Measurements from ENCODE around the gene ADAMTSL3. TPM values are rescaled to one million over a fixed set of nuclear protein-coding genes. Genes with fewer than 3 reads are reported as not detected.

ADAMTSL3 gene, protein sequence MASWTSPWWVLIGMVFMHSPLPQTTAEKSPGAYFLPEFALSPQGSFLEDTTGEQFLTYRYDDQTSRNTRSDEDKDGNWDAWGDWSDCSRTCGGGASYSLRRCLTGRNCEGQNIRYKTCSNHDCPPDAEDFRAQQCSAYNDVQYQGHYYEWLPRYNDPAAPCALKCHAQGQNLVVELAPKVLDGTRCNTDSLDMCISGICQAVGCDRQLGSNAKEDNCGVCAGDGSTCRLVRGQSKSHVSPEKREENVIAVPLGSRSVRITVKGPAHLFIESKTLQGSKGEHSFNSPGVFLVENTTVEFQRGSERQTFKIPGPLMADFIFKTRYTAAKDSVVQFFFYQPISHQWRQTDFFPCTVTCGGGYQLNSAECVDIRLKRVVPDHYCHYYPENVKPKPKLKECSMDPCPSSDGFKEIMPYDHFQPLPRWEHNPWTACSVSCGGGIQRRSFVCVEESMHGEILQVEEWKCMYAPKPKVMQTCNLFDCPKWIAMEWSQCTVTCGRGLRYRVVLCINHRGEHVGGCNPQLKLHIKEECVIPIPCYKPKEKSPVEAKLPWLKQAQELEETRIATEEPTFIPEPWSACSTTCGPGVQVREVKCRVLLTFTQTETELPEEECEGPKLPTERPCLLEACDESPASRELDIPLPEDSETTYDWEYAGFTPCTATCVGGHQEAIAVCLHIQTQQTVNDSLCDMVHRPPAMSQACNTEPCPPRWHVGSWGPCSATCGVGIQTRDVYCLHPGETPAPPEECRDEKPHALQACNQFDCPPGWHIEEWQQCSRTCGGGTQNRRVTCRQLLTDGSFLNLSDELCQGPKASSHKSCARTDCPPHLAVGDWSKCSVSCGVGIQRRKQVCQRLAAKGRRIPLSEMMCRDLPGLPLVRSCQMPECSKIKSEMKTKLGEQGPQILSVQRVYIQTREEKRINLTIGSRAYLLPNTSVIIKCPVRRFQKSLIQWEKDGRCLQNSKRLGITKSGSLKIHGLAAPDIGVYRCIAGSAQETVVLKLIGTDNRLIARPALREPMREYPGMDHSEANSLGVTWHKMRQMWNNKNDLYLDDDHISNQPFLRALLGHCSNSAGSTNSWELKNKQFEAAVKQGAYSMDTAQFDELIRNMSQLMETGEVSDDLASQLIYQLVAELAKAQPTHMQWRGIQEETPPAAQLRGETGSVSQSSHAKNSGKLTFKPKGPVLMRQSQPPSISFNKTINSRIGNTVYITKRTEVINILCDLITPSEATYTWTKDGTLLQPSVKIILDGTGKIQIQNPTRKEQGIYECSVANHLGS (N-terminal part only)
- under 0.01 TPM in 1 of 2 replicates, not detected in the other for total RNA-seq

GRCh38 chr15:83653639-83654378 is at the start of gene ADAMTSL3:
ADAMTSL3 (plus strand) TSS chr15:83654123; CDS start chr15:83655762, 1,639 bp downstream.

Other genes with a start within 250 kb of the ADAMTSL3 start
- 0.23 and 1.5 TPM in 2 replicates for gene SH3GL3, start 206.8 kb upstream of the ADAMTSL3 start, total RNA-seq